Esophagus squamous epithelium (tissue), 4 donors: Measurements from ENCODE around the gene PIH1D1.

ENCODE experiments used
- POLR2A ChIP-seq, 4 donors: fragments of 450-650 bp; IDR thresholded peaks; one replicate each; pipeline ENCODE4 v1.6.1; 2017; ENCODE audit warnings: antibody characterized with exemption in 4 of 4, mild to moderate bottlenecking in 4 of 4, moderate library complexity in 3 of 4
- TF ChIP-seq, protein P1 (sequence below), 6 experiments: fragments of 450-650 bp in 4 of 6; fragments of 200-600 bp in 2 of 6; sonication (generic) in 2 of 6; IDR thresholded peaks; one replicate each; pipeline ENCODE4 v1.5.1; 2016 to 2019; ENCODE audit warnings: antibody characterized with exemption in 6 of 6, mild to moderate bottlenecking in 4 of 6, moderate library complexity in 4 of 6

DNA sequence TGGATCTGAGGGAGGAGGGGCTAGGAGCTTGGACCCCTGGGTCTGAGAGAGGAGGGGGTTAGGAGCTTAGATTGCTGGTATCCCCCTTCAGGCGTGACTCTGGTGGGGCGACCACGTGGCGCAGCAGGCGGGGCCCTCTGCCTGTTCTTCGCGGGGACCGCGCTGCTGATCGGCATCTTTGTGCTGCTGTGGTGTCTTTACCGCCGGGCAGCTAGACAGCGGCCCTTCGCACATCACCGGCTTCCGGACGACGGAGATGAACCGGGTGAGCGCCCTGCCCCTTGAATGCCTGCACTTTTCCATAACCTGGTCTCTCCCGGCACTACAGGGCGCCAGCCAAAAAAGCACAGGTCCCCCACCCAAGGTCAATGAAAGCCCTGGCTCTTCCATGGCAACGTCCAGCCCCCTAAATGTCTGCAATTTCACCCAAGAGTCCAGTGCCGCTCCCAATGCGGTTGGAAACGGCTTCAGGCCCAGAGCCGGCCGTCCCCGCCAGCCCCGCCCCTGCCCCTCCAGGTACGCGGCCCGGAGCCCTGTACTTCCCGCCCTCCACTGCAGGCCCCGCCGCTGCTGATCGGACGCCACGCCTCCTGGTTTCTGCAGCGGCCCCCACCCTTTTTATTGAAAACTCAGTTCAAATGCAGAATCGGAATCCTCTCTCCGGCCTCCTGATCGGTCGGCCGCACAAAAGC is 23.6 kb downstream of the PIH1D1 start:
- TF ChIP-seq, protein P1, sequence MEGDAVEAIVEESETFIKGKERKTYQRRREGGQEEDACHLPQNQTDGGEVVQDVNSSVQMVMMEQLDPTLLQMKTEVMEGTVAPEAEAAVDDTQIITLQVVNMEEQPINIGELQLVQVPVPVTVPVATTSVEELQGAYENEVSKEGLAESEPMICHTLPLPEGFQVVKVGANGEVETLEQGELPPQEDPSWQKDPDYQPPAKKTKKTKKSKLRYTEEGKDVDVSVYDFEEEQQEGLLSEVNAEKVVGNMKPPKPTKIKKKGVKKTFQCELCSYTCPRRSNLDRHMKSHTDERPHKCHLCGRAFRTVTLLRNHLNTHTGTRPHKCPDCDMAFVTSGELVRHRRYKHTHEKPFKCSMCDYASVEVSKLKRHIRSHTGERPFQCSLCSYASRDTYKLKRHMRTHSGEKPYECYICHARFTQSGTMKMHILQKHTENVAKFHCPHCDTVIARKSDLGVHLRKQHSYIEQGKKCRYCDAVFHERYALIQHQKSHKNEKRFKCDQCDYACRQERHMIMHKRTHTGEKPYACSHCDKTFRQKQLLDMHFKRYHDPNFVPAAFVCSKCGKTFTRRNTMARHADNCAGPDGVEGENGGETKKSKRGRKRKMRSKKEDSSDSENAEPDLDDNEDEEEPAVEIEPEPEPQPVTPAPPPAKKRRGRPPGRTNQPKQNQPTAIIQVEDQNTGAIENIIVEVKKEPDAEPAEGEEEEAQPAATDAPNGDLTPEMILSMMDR (IDR thresholded peaks at IDR 0.05) = no peak
- no peak for TF ChIP-seq POLR2A (IDR thresholded peaks at IDR 0.05)
